Subcutaneous adipose tissue (tissue), 4 donors: Measurements from ENCODE around the gene SLF1. TPM values are rescaled to one million over a fixed set of nuclear protein-coding genes. Genes with fewer than 3 reads are reported as not detected.

Source experiments
- CTCF ChIP-seq: fragments of 450-650 bp; IDR thresholded peaks from one replicate; pipeline ENCODE4 v1.5.1; 2016; ENCODE audit warnings: low read depth, mild to moderate bottlenecking, control low read depth, antibody characterized with exemption, moderate library complexity
- total RNA-seq, 4 donors: library from RNA; depleted of rRNA; stranded (reverse); fragments of >200 nt; gene quantifications; one replicate each; pipeline ENCODE4 v1.1.0, GENCODE V29; 2016

The SLF1 gene
- total RNA-seq, 4 donors from 2014 or later: 4.9 to 9.6 (median 7.0) TPM

DNA sequence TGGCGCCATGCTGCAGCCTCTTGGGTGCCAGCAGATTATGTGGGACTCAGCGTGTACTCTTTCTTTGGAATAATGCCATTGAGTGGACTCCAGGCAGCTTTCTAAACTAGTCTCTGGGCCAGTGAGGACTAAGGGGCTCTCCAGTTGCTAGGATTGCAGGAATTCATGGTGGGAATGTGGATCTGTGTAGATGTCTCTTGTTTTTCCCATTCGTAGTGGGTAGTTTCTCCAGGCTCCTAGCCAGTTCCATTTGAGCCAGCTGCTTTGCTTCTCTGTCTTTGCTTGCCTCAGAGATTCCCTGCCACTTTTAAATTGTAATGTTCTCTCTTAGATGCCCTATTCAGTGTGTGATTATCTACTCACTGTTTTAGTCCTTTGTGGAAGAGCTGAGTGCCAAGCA is 42.6 kb downstream of the SLF1 start:
- TF ChIP-seq CTCF: no peak

- TF ChIP-seq CTCF: no peak
Observed at GRCh38 chr5:94667937-94668336, 49.5 kb downstream of the SLF1 start.

DNA sequence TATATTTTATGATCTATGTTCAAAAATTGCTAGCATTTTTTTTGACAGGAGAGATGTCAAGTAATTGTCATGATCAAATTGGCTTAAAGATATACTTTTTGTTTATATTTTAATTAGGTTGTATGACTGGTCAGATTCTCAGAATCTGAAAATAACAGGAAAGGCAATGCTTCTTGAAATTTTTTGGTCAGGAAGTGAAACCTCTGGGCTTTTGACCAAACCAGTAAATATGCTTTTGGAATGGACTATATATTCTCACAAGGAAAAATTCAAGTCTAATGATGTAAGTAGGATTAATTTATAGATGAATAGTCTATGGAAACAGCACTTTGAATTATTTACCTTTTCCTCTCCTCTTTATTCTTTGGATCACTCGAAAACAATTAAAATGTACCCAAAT is 52.3 kb downstream of the SLF1 start:
- no peak for TF ChIP-seq CTCF

GRCh38 chr5:94672746-94673145 is 54.3 kb downstream of the SLF1 start:
- TF ChIP-seq CTCF: no peak

GRCh38 chr5:94674490-94675382 is 56.3 kb downstream of the SLF1 start:
- no peak for TF ChIP-seq CTCF

GRCh38 chr5:94675965-94676618 is 57.6 kb downstream of the SLF1 start:
- no peak for TF ChIP-seq CTCF

GRCh38 chr5:94682814-94683520 is 64.5 kb downstream of the SLF1 start:
- no peak for TF ChIP-seq CTCF
